ENCODE data around the gene NDOR1. TPM values are rescaled to one million over a fixed set of nuclear protein-coding genes. Genes with fewer than 3 reads are reported as not detected.
"Not testable (repeated sequence)": the region's sequence is repeated elsewhere in the genome, so short reads cannot be mapped to it uniquely, and the experiment has no call there.

Gene NDOR1
- total RNA-seq, 4 donors from 2014 or later, result 5.3 to 11.2 (median 7.7) TPM

- H3K27ac ChIP-seq; H3K9me3 ChIP-seq; intact Hi-C loops (cut with DNase I); H3K27me3 ChIP-seq; H3K4me1 ChIP-seq; H3K4me3 ChIP-seq; DNase-seq: not testable (repeated sequence)
- 33 to 46% methylated on average over 15 of the region's 15 CpGs for WGBS, 2 donors
- peaks cover 23 to 85% (median 28%) of the 10 kb centered on the region in 3 donors for H3K36me3 ChIP-seq
- TF ChIP-seq CTCF (IDR thresholded peaks at IDR 0.05), result peak; percentile 10 to 52 (median 34)
Observed at GRCh38 chr9:137262173-137262908, 56.8 kb downstream of the NDOR1 start.

GRCh38 chr9:137262909-137263285, 57.4 kb downstream of the NDOR1 start:
- no peaks in the 10 kb centered on the region for H3K9me3 ChIP-seq
- intact Hi-C loops (cut with DNase I), result no loop called here
- WGBS, 2 donors, result 83 to 85% methylated on average over 8 to 23 of the region's 24 CpGs
- no peak overlapping the region for H3K4me3 ChIP-seq
- peaks cover 23 to 85% (median 28%) of the 10 kb centered on the region in 3 donors for H3K36me3 ChIP-seq
- H3K27ac ChIP-seq, result no peak overlapping the region
- H3K4me1 ChIP-seq, result peaks cover 0 to 5% (median 0%) of the 10 kb centered on the region in 3 donors
- no peak for TF ChIP-seq CTCF (IDR thresholded peaks at IDR 0.05)
- TF ChIP-seq POLR2A (IDR thresholded peaks at IDR 0.05), result no peak
- no peak for DNase-seq
- H3K27me3 ChIP-seq, result no peaks in the 10 kb centered on the region

GRCh38 chr9:137263506-137263905, 58.0 kb downstream of the NDOR1 start:
- no peak for DNase-seq
- no peaks in the 10 kb centered on the region for H3K27me3 ChIP-seq
- 84% methylated on average over 9 of the region's 10 CpGs; no CpG with 5 or more reads in 1 of the 2 donors for WGBS, 2 donors
- no peak overlapping the region for H3K27ac ChIP-seq
- intact Hi-C loops (cut with DNase I), result no loop called here
- no peaks in the 10 kb centered on the region for H3K9me3 ChIP-seq
- peaks cover 23 to 85% (median 28%) of the 10 kb centered on the region in 3 donors for H3K36me3 ChIP-seq
- H3K4me1 ChIP-seq, result peaks cover 0 to 11% (median 0%) of the 10 kb centered on the region in 3 donors
- TF ChIP-seq POLR2A (IDR thresholded peaks at IDR 0.05) (no peak), CTCF (IDR thresholded peaks at IDR 0.05) (no peak)
- no peak overlapping the region for H3K4me3 ChIP-seq

- intact Hi-C loops (cut with DNase I), result no loop called here
- no peak for TF ChIP-seq POLR2A (IDR thresholded peaks at IDR 0.05)
- TF ChIP-seq CTCF (IDR thresholded peaks at IDR 0.05), result no peak
Observed at GRCh38 chr9:137264067-137264466, 58.6 kb downstream of the NDOR1 start.

GRCh38 chr9:137265496-137266161, 60.1 kb downstream of the NDOR1 start:
- no peaks in the 10 kb centered on the region for H3K9me3 ChIP-seq
- peaks cover 0 to 33% (median 11%) of the 10 kb centered on the region in 3 donors for H3K4me1 ChIP-seq
- no peak for DNase-seq
- WGBS, 2 donors, result 89 to 100% methylated on average over 1 to 14 of the region's 29 CpGs
- TF ChIP-seq POLR2A (IDR thresholded peaks at IDR 0.05) (no peak), CTCF (IDR thresholded peaks at IDR 0.05) (no peak)
- H3K27ac ChIP-seq, result no peak overlapping the region
- H3K27me3 ChIP-seq, result no peaks in the 10 kb centered on the region
- intact Hi-C loops (cut with DNase I), result no loop called here
- H3K4me3 ChIP-seq, result no peak overlapping the region
- peaks cover 23 to 87% (median 28%) of the 10 kb centered on the region in 3 donors for H3K36me3 ChIP-seq

More at GRCh38 chr9:137264067-137264466, 58.6 kb downstream of the NDOR1 start:
- no peaks in the 10 kb centered on the region for H3K9me3 ChIP-seq
- H3K4me1 ChIP-seq, result peaks cover 0 to 17% (median 4%) of the 10 kb centered on the region in 3 donors
- WGBS, 2 donors, result 92 to 96% methylated on average over 8 to 14 of the region's 22 CpGs
- no peaks in the 10 kb centered on the region for H3K27me3 ChIP-seq
- H3K36me3 ChIP-seq, result peaks cover 23 to 85% (median 28%) of the 10 kb centered on the region in 3 donors
- H3K27ac ChIP-seq, result no peak overlapping the region
- no peak overlapping the region for H3K4me3 ChIP-seq
- DNase-seq, result no peak
